H1 (cell line): ENCODE results near the gene MYNN. TPM values are rescaled to one million over a fixed set of nuclear protein-coding genes. Genes with fewer than 3 reads are reported as not detected.

Source experiments
- CTCF ChIA-PET: fragments of 300-600 bp; sonication (Branson Sonifier 250); formaldehyde crosslinking; loops from one replicate; lab custom pipeline; 2021; ENCODE audit not compliant: partially characterized antibody; lab: Charles Lee
- POLR2A ChIA-PET: fragments of 300-600 bp; sonication (Branson Sonifier 250); formaldehyde crosslinking; loops from one replicate; lab custom pipeline; 2021; ENCODE audit warnings: inconsistent platforms; ENCODE audit not compliant: partially characterized antibody; lab: Charles Lee
- DNase-seq, 2 experiments: peaks; one replicate each; pipeline versions ENCODE4 v3.0.0 to v3.0.0-alpha.2; 2010 to 2022; ENCODE audit warnings: low spot score in 2 of 2, low read depth in 1 of 2, mixed read lengths in 1 of 2
- FAIRE-seq: peaks from 2 replicates; lab custom pipeline; 2011; peaks lifted over from hg19 to GRCh38; lab: Jason Lieb, UNC
- H2AFZ ChIP-seq: 2 replicates; pipeline ENCODE4 v1.8.1; 2012; ENCODE audit warnings: low read length, inconsistent platforms
- H2AK5ac ChIP-seq: 2 replicates; pipeline ENCODE4 v1.6.1; 2013; ENCODE audit warnings: low read depth, low read length
- H2BK120ac ChIP-seq: replicated peaks from 2 replicates; pipeline ENCODE3; 2013; ENCODE audit warnings: low read depth, low read length, inconsistent platforms
- H2BK12ac ChIP-seq: 2 replicates; pipeline ENCODE4 v1.6.1; 2013; ENCODE audit warnings: low read depth, low read length
- H2BK15ac ChIP-seq: 2 replicates; pipeline ENCODE4 v1.6.1; 2013; ENCODE audit warnings: low read length
- H2BK20ac ChIP-seq: 2 replicates; pipeline ENCODE4 v1.6.1; 2013; ENCODE audit warnings: low read length
- H2BK5ac ChIP-seq: 2 replicates; pipeline ENCODE4 v1.6.1; 2013; ENCODE audit warnings: low read depth, low read length
- H3K14ac ChIP-seq: 2 replicates; pipeline ENCODE4 v1.6.1; 2013; ENCODE audit warnings: inconsistent platforms; ENCODE audit not compliant: insufficient read length
- H3K18ac ChIP-seq: 2 replicates; pipeline ENCODE4 v1.6.1; 2013; ENCODE audit warnings: low read length; ENCODE audit errors: extremely low read depth
- H3K23ac ChIP-seq: 2 replicates; pipeline ENCODE4 v1.6.1; 2013; ENCODE audit warnings: inconsistent platforms; ENCODE audit not compliant: insufficient read length
- H3K23me2 ChIP-seq: 2 replicates; pipeline ENCODE4 v1.6.1; 2013; ENCODE audit warnings: low read depth, low read length
- H3K27ac ChIP-seq: 2 replicates; pipeline ENCODE4 v1.6.1; 2011; ENCODE audit warnings: low read depth, low read length, inconsistent platforms
- H3K27me3 ChIP-seq, 4 experiments: replicated peaks in 1 of 4; 1 replicate in 1 of 4; 2 replicates in 3 of 4; pipeline versions ENCODE4 v1.6.1 to v1.8.1; 2011 to 2013; ENCODE audit warnings: low read length in 3 of 4, mild to moderate bottlenecking in 3 of 4, inconsistent platforms in 2 of 4, mixed read lengths in 2 of 4, moderate library complexity in 1 of 4; ENCODE audit not compliant: control insufficient read depth in 3 of 4, insufficient read depth in 3 of 4; ENCODE audit errors: extremely low read depth in 1 of 4
- H3K36me3 ChIP-seq, 4 experiments: 2 replicates each; pipeline versions ENCODE4 v1.6.1 to v1.8.1; 2011 to 2013; ENCODE audit warnings: mild to moderate bottlenecking in 4 of 4, low read length in 3 of 4, moderate library complexity in 2 of 4, control low read depth in 1 of 4, inconsistent platforms in 1 of 4; ENCODE audit not compliant: insufficient read depth in 4 of 4, control insufficient read depth in 2 of 4
- H3K4ac ChIP-seq: replicated peaks from 2 replicates; pipeline ENCODE3; 2013; ENCODE audit warnings: low read length, low read depth, mixed read lengths, inconsistent platforms; ENCODE audit not compliant: insufficient read length
- H3K4me1 ChIP-seq, 4 experiments: replicated peaks in 1 of 4; 1 replicate in 1 of 4; 2 replicates in 3 of 4; pipeline versions ENCODE4 v1.6.1 to v1.8.1; 2011 to 2013; ENCODE audit warnings: low read length in 3 of 4, inconsistent platforms in 2 of 4, mixed read lengths in 1 of 4; ENCODE audit not compliant: insufficient read depth in 4 of 4, control insufficient read depth in 3 of 4
- H3K4me2 ChIP-seq, 2 experiments: 2 replicates each; pipeline versions ENCODE4 v1.6.1 to v1.8.1; 2011 to 2013; ENCODE audit warnings: low read depth in 2 of 2, low read length in 2 of 2, control low read depth in 1 of 2, inconsistent platforms in 1 of 2, mild to moderate bottlenecking in 1 of 2; ENCODE audit not compliant: insufficient read depth in 1 of 2
- H3K4me3 ChIP-seq, 4 experiments: fragments of 200-600, 300-600 bp in 1 of 4; sonication (generic), shearing (Covaris generic), sonication (Bioruptor Twin) in 1 of 4; 2 replicates each; pipeline versions ENCODE4 v1.5.1 to v1.8.1; 2011 to 2016; ENCODE audit warnings: low read length in 4 of 4, low read depth in 3 of 4, control low read depth in 2 of 4, inconsistent platforms in 2 of 4, mild to moderate bottlenecking in 2 of 4, mixed read lengths in 1 of 4, moderate library complexity in 1 of 4; ENCODE audit not compliant: insufficient read depth in 2 of 4; ENCODE audit errors: extremely low read depth in 1 of 4
- H3K56ac ChIP-seq: replicated peaks from 2 replicates; pipeline ENCODE3; 2013; ENCODE audit warnings: low read depth, mild to moderate bottlenecking, mixed read lengths, low read length, inconsistent platforms; ENCODE audit not compliant: insufficient read length
- H3K79me1 ChIP-seq: 2 replicates; pipeline ENCODE4 v1.6.1; 2013; ENCODE audit warnings: low read depth, low read length, control low read depth
- H3K79me2 ChIP-seq, 2 experiments: 2 replicates each; pipeline versions ENCODE4 v1.6.1 to v1.8.1; 2012 to 2013; ENCODE audit warnings: low read length in 2 of 2, mild to moderate bottlenecking in 2 of 2, inconsistent platforms in 1 of 2; ENCODE audit not compliant: insufficient read depth in 2 of 2, control insufficient read depth in 1 of 2
- H3K9ac ChIP-seq, 4 experiments: replicated peaks in 1 of 4; 1 replicate in 1 of 4; 2 replicates in 3 of 4; pipeline versions ENCODE4 v1.6.1 to v1.8.1; 2011 to 2013; ENCODE audit warnings: low read depth in 3 of 4, low read length in 3 of 4, control low read depth in 2 of 4, mild to moderate bottlenecking in 2 of 4, moderate library complexity in 2 of 4, inconsistent platforms in 1 of 4; ENCODE audit errors: extremely low read depth in 1 of 4
- H3K9me3 ChIP-seq, 2 experiments: 2 replicates each; pipeline versions ENCODE4 v1.6.1 to v1.8.1; 2012 to 2013; ENCODE audit warnings: mild to moderate bottlenecking in 2 of 2, moderate library complexity in 2 of 2, control low read depth in 1 of 2, inconsistent platforms in 1 of 2, low read depth in 1 of 2, low read length in 1 of 2, mixed read lengths in 1 of 2; ENCODE audit not compliant: insufficient read depth in 2 of 2
- H4K20me1 ChIP-seq, 2 experiments: replicated peaks in 1 of 2; 2 replicates each; pipeline versions ENCODE3 to v1.8.1; 2011 to 2013; ENCODE audit warnings: inconsistent platforms in 2 of 2, low read length in 2 of 2, mild to moderate bottlenecking in 1 of 2; ENCODE audit not compliant: insufficient read depth in 2 of 2, control insufficient read depth in 1 of 2
- H4K5ac ChIP-seq: 2 replicates; pipeline ENCODE4 v1.6.1; 2013; ENCODE audit warnings: low read length, low read depth, mixed read lengths, inconsistent platforms; ENCODE audit not compliant: insufficient read length
- H4K8ac ChIP-seq: 2 replicates; pipeline ENCODE4 v1.8.0; 2013; ENCODE audit warnings: mild to moderate bottlenecking, moderate library complexity, low read length, inconsistent platforms; ENCODE audit not compliant: insufficient read depth; ENCODE audit errors: extremely low read depth
- H4K91ac ChIP-seq: replicated peaks from 2 replicates; pipeline ENCODE3; 2013; ENCODE audit warnings: low read length, mixed read lengths, inconsistent platforms; ENCODE audit not compliant: insufficient read length
- CHD2 ChIP-seq: IDR thresholded peaks from 2 replicates; pipeline ENCODE4 v1.6.1; 2012; ENCODE audit warnings: low read length, improper control_type of control experiment
- FOSL1 ChIP-seq: IDR thresholded peaks from 2 replicates; pipeline ENCODE4 v1.6.1; 2011; ENCODE audit warnings: mild to moderate bottlenecking, low read depth, low read length, moderate library complexity; ENCODE audit not compliant: insufficient read depth
- GTF2F1 ChIP-seq: IDR thresholded peaks from 2 replicates; pipeline ENCODE4 v1.6.1; 2012; ENCODE audit warnings: low read depth, low read length, improper control_type of control experiment, borderline replicate concordance
- HDAC6 ChIP-seq: IDR thresholded peaks from one replicate; pipeline ENCODE4 v1.7.1; 2012; ENCODE audit warnings: low read depth, mild to moderate bottlenecking, inconsistent platforms, low read length, moderate library complexity
- PHF8 ChIP-seq: fragments of 200-600 bp; sonication (generic); conservative IDR thresholded peaks from 2 replicates; pipeline ENCODE4 v1.7.1; 2012; ENCODE audit warnings: low read depth, mild to moderate bottlenecking, inconsistent platforms, low read length, moderate library complexity
- RAD21 ChIP-seq, 2 experiments: IDR thresholded peaks in 1 of 2; conservative IDR thresholded peaks in 1 of 2; 2 replicates each; pipeline ENCODE4 v1.6.1; 2011; ENCODE audit warnings: low read depth in 2 of 2, low read length in 2 of 2, improper control_type of control experiment in 1 of 2, inconsistent platforms in 1 of 2, mild to moderate bottlenecking in 1 of 2, moderate library complexity in 1 of 2
- TCF12 ChIP-seq: IDR thresholded peaks from 2 replicates; pipeline ENCODE4 v1.6.1; 2011; ENCODE audit warnings: low read depth, mild to moderate bottlenecking, low read length
- WGBS, 2 experiments: shearing (Covaris generic) in 1 of 2; methylation state at CpG; one replicate each; pipeline versions ENCODE4 v1.1.6 to v1.1.7; 2013 to 2015; ENCODE audit warnings: low lambda C conversion rate in 2 of 2, mixed read lengths in 2 of 2, inconsistent platforms in 1 of 2, low coverage in 1 of 2, missing lambda C conversion rate in 1 of 2; ENCODE audit not compliant: insufficient replicate concordance in 2 of 2, insufficient coverage in 1 of 2, insufficient read length in 1 of 2; ENCODE audit errors: extremely low coverage in 1 of 2, missing lambda C conversion rate in 1 of 2; 5-methylcytosine and 5-hydroxymethylcytosine counted together
- polyA plus RNA-seq, 7 experiments: library from polyadenylated mRNA; depleted of rRNA in 3 of 7; stranded (reverse) in 5 of 7; unstranded in 2 of 7; fragments of >200 nt in 5 of 7; fragments of 200-250 nt in 2 of 7; gene quantifications; 1 replicate in 5 of 7; 2 replicates in 1 of 7; 4 replicates in 1 of 7; pipeline versions ENCODE4 v1.2.1 to v1.2.3, GENCODE V29; 2011 to 2013; ENCODE audit warnings: missing spikeins in 2 of 7, mixed read lengths in 2 of 7
- total RNA-seq: library from RNA; stranded (reverse); fragmentation: NEBNext Ultra II Directional; extraction: Animal tissue kit (Norgen Biotek cat#: 25700); gene quantifications from 2 replicates; pipeline ENCODE4 v1.2.1, GENCODE V29; 2021
- TF ChIP-seq, protein P1 (sequence below): IDR thresholded peaks from 2 replicates; pipeline ENCODE4 v1.6.1; 2011; ENCODE audit warnings: low read depth, mild to moderate bottlenecking, low read length; ENCODE audit not compliant: insufficient read depth

MYNN gene
- total and polyA plus RNA-seq, 2 of the 8 experiments (the other 6 are each of a cell fraction or from before 2014, with no cell fraction given): 7.3 to 15.2 TPM

DNA sequence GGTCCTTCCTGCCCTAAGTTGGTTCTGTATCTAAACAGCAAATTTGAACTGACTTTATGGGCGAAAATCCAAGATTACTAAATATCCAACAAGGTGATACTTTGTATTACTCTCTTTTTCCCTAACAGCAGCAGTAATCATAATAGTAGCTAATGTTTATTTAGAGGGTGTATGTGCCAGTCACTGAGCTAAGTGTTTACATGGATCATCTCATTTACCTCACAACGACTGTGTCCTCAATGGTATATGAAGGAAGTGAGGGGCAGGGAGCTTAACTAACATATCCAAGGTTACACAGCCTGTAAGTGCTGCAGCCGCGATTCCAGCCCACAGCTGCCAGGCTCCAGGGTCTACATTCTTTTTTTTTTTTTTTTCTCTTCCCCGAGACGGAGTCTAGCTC is 49.8 kb downstream of the MYNN start:
- Histone ChIP-seq H3K23ac (no peak overlapping the region), H2BK15ac (no peak overlapping the region), H3K4me1 (no peaks in the 10 kb centered on the region), H4K5ac (no peak overlapping the region), H2BK20ac (no peak overlapping the region), H3K14ac (no peak overlapping the region), H3K18ac (no peak overlapping the region), H3K79me2 (no peaks in the 10 kb centered on the region), H3K23me2 (no peaks in the 10 kb centered on the region), H3K9me3 (no peaks in the 10 kb centered on the region), H2BK5ac (no peak overlapping the region), H3K4me2 (no peak overlapping the region), H3K79me1 (no peaks in the 10 kb centered on the region), H4K91ac (no peak overlapping the region), H3K36me3 (no peaks in the 10 kb centered on the region), H3K27me3 (peaks cover 0 to 1% (median 0%) of the 10 kb centered on the region in 4 experiments; a peak in 1 of 7 replicates), H3K9ac (no peak overlapping the region), H3K4me3 (no peak overlapping the region), H3K4ac (no peak overlapping the region), H4K8ac (no peak overlapping the region), H3K27ac (no peak overlapping the region), H4K20me1 (no peaks in the 10 kb centered on the region), H2AK5ac (no peak overlapping the region), H3K56ac (no peak overlapping the region), H2BK12ac (no peak overlapping the region), H2AFZ (no peak overlapping the region), H2BK120ac (no peak overlapping the region)
- no peak for FAIRE-seq
- POLR2A ChIA-PET: no interaction called here
- DNase-seq: no peak
- CTCF ChIA-PET: interaction anchor here (0.6 to 2.5 kb wide), 3 partner anchors 10 to 198 kb away, joined by 3 to 6 read pairs (median 4); partner anchors contain the start of genes LRRC34 and LRRIQ4
- 95% methylated on average over 6 of the region's 6 CpGs; no CpG with 5 or more reads in 1 of the 2 experiments for WGBS, 2 experiments
- TF ChIP-seq, protein P1, sequence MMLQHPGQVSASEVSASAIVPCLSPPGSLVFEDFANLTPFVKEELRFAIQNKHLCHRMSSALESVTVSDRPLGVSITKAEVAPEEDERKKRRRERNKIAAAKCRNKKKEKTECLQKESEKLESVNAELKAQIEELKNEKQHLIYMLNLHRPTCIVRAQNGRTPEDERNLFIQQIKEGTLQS: no peak
- TF ChIP-seq FOSL1: no peak
- TF ChIP-seq RAD21 (IDR thresholded peaks at IDR 0.05 in 1 of 2, conservative IDR thresholded peaks at IDR 0.05 in 1 of 2; ENCODE audit: low read depth in 2 of 2, low read length in 2 of 2): no peak
- TF ChIP-seq GTF2F1: no peak
- no peak for TF ChIP-seq TCF12
- no peak for TF ChIP-seq PHF8
- no peak for TF ChIP-seq CHD2
- TF ChIP-seq HDAC6: no peak
